Tibial nerve (tissue), 3 donors: Measurements from ENCODE around the gene CLIC6.

Experiments used
- CTCF ChIP-seq, 5 experiments: fragments of 200-600 bp in 3 of 5; fragments of 450-650 bp in 2 of 5; sonication (generic) in 3 of 5; IDR thresholded peaks; one replicate each; pipeline ENCODE4 v1.5.1; 2016 to 2019; ENCODE audit warnings: antibody characterized with exemption in 5 of 5, mild to moderate bottlenecking in 3 of 5, moderate library complexity in 2 of 5
- POLR2A ChIP-seq, 2 donors: fragments of 450-650 bp; IDR thresholded peaks; one replicate each; pipeline ENCODE4 v1.6.1; 2017; ENCODE audit warnings: antibody characterized with exemption in 2 of 2, mild to moderate bottlenecking in 2 of 2, moderate library complexity in 2 of 2

- TF ChIP-seq POLR2A (IDR thresholded peaks at IDR 0.05) (no peak), CTCF (IDR thresholded peaks at IDR 0.05) (no peak)
Observed at GRCh38 chr21:34626131-34626530, 42.7 kb upstream of the CLIC6 start.
